ENCODE results near the gene PODXL. TPM values are rescaled to one million over a fixed set of nuclear protein-coding genes. Genes with fewer than 3 reads are reported as not detected.
"Not testable (repeated sequence)": the region's sequence is repeated elsewhere in the genome, so short reads cannot be mapped to it uniquely, and the experiment has no call there.

The PODXL gene
- total RNA-seq, 1 donor from 2014 or later = 54.9 TPM

DNA sequence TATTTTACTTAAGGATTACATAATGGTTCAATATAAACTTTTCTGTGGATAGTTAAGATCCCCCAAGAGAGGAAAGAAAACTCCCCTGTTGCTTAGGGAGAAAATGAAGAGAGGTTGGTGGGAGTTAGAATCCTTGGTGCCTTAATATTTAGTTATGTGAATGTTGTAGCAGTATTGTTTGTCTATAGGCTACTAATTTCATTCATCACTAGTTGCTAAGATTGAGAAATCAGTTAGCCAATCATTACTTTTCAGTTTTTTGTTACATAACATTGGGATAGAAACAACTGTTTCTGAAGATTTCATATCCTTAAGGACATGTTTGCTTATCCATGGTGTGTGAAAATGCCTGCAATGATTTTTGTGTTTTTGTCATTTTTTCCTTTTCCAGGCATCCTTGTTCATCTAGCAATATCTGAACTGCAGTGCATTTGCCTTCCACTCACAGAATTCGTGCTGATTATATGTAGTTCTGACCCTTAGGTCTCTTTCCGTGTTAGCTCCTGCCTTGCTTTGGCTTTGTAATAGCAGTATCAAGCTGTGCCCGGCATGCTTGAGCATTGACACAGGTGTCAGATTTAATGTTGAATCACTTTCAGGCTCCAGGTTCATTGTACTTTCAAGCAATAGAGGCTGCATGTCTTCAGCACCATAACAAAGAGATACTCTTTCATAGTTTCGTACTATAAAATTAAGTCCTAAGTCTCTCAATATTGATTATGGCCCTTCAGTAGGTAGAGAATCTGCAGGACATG lies 85.0 kb downstream of the PODXL start:
- ATAC-seq (peak; percentile 41), DNase-seq (ENCODE audit: low spot score) (no peak)
- intact Hi-C loops (cut with DNase I) = no loop called here

DNA sequence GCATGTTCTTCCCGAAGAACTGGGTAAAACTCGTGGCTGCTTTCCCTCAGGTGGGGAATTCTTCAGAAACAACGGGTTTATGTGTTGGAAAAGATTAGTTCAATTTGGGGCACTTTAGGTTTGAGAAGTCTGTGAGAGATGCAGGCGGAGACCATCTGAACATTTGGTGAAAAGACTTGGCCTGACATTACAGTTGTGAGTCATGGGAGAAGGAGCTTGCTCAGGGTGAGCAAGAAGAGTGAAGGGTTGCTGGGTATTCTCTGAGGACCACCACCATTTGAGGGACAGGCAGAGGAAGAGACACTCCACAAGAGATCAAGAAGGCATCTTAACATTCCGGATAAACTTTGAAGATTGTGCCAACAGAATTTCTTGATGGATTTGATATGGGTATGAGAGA lies 88.6 kb downstream of the PODXL start:
- no peak for DNase-seq (ENCODE audit: low spot score)
- ATAC-seq = no peak
- intact Hi-C loops (cut with DNase I) = no loop called here

DNA sequence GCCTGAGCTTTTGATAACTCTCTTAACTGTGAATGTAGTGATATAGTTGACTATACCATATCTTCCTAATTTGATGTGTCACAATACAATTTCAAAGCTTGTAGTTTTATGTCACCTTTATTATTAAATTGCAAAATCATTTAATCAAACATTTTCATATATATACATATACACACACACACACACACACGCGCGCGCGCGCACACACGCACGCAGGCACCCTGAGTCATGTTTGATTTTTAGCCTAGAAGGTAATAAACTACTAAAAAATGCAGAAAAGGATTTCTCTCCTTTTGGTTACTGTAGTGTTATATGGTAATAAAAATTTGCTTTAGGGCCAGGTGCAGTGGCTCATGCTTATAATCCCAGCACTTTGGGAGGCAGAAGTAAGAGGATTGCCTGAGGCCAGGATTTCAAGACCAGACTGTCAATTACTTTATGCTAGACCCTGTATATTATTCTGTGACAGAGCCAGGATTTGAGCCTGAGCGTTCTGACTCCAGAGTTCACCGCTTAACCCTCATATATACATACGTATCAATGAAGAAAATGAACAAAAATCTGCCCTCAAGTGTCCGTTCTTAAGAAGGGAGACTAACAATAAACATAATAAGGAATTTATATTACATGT lies 89.6 kb downstream of the PODXL start:
- ATAC-seq (no peak), DNase-seq (ENCODE audit: low spot score) (no peak)
- intact Hi-C loops (cut with DNase I) = no loop called here

DNA sequence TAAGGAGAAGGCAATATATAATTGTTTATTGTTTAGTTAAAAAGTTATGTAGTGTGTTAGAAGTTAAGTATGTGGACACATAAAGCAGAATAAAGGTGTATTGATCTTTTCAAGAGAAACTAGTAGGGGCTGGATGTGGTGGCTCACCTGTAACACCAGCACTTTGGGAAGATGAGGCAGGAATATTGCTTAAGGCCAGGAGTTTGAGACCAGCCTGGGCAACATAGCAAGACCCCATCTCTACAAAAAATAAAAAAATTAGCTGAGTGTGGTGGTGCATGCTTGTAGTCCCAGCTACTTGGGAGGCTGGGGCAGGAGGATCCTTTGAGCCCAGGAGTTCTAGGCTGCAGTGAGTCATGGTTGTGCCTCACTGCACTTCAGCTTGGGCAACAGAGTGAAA lies 93.7 kb downstream of the PODXL start:
- ATAC-seq; DNase-seq (ENCODE audit: low spot score); intact Hi-C loops (cut with DNase I): not testable (repeated sequence)

DNA sequence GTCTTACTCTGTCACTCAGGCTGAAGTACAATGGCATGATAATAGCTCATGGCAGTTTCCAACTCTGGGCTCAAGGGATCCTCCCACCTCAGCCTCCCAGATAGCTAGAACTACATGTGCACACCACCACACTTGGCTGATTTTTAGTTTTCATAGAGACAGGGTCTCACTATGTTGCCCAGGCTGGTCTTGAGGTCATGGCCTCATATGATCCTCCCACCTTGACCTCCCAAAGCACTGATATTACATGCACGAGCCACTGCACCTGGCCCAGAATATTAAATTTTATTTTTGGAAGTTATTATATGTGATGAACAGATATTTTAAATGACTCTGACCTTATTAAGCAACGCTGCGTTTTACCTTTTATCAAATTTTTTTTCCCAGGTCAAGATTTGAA lies 94.4 kb downstream of the PODXL start:
- DNase-seq (ENCODE audit: low spot score) = no peak
- intact Hi-C loops (cut with DNase I) = no loop called here
- no peak for ATAC-seq

DNA sequence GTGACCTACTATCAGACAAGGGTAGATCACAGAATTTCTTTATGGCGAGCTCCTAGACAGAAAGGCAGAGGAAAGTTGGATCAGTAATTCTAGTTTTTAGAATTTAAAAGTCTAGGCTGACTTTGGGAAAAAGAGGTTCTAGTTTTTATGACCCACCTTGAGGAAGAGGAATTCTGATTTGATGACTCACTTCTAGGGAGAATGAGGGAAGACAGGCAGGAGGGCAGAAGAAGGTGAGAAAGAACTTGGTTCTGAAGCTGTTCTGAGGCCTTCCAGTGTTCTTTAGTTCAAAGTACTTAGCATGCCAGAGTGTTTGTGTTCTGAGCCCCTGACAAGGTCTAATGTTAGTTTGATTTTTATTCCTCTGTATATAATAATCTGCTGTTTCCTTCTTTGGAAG lies 97.2 kb downstream of the PODXL start:
- ATAC-seq (no peak), DNase-seq (ENCODE audit: low spot score) (no peak)
- intact Hi-C loops (cut with DNase I) = no loop called here

DNA sequence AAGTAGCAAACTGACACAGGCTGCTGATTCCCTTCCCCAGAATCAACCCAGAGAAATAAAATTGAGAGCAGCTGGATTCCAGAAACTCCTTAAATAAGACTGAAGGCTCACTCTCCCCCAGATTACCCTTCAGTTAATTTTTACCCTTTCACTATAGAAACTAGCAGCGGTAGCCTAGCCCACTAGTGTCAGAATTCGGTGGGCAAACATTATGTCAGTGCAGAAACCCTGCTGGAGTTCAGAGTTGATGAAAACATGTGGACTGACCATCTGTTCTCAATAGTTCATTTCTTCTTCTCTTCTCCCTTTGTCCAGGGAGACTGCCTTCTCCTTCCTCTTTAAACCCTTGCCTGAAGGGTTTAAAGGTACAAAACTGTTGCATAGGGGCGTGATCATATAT lies 100.1 kb downstream of the PODXL start:
- intact Hi-C loops (cut with DNase I) = no loop called here
- DNase-seq (ENCODE audit: low spot score) (no peak), ATAC-seq (no peak)

DNA sequence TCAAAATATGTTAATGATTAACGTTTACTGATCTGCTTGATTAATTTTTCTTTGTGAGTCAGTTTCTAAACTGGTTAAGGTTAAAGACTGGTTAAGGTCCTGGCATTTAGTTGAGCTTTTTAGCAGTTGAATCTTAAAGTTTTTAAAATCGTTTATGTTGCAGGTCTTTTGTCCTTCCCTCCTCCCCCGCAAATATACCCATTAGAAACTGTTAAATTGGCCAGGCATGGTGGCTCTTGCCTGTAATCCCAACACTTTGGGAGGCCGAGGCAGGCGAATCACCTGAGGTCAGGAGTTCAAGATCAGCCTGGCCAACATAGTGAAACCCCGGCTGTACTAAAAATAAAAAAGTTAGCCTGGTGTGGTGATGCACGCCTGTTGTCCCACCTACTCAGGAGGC lies 100.9 kb downstream of the PODXL start:
- DNase-seq (ENCODE audit: low spot score) = no peak
- no peak for ATAC-seq
- intact Hi-C loops (cut with DNase I) = no loop called here

DNA sequence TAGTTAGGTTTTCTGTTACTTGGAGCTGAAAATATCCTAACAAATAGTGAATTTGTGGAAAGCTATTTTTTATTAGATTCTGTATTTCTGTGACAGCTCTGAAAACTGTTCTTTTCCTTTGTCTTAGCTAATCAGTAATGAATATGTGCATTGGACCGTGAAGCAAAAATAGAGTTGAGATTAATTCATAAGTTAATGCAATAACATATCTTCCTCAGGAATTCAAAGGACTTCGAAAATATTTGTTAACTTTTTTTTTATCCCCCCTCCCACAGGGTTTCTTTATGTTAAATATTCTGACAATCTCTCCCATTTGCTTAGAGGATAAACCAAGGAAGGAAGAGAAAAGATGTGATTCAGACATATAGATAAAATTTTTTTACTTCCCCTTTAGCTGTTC lies 101.4 kb downstream of the PODXL start:
- intact Hi-C loops (cut with DNase I) = no loop called here
- DNase-seq (ENCODE audit: low spot score) (no peak), ATAC-seq (no peak)

DNA sequence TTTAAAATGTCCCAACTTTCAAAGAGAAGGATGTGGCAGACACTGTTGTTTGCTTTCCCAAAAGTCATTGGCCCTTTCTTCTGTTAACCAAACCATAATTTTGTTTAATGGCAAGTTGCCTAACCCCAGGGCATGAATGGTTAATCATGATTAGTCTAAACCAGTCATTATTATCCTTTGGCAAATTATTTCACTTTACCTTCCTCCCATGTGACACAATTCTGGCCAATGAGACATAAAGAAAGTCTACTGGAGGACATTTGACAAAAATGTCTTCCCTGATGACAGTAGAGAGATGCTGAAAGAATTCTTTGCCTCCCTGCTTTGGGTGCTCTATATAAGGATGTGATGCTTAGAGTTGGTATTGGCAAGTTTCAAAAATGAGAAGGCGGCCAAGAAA lies 101.9 kb downstream of the PODXL start:
- ATAC-seq (no peak), DNase-seq (ENCODE audit: low spot score) (no peak)
- intact Hi-C loops (cut with DNase I) = no loop called here

Other genes with a start within 250 kb of the PODXL start
- 110 TPM for gene MKLN1, start 228.8 kb downstream of the PODXL start, total RNA-seq

Measured in sciatic nerve (tissue), 2 donors.